ENCODE results near the gene PACSIN2. TPM values are rescaled to one million over a fixed set of nuclear protein-coding genes. Genes with fewer than 3 reads are reported as not detected.

The PACSIN2 gene
- total and polyA plus RNA-seq, 10 of the 15 experiments (the other 5 are each of a cell fraction or from before 2014, with no cell fraction given), result 0.93 to 78.7 (median 46.8) TPM

GRCh38 chr22:42821386-42821785, 193.6 kb downstream of the PACSIN2 start:
- H3K36me3 ChIP-seq (ENCODE audit: control insufficient read depth in 2 of 2, insufficient read depth in 2 of 2, low read length in 1 of 2), result peaks cover 1 to 26% of the 10 kb centered on the region in 2 experiments
- BruUV-seq (replicated peaks), result TSS peak; percentile 41
- in situ Hi-C loops (cut with MboI), result no loop called here
- FAIRE-seq (no peak), DNase-seq (ENCODE audit: low read depth, low spot score) (no peak), ATAC-seq (no peak)
- H3K4me1 ChIP-seq (ENCODE audit: control insufficient read depth, insufficient read depth, low read length), result no peaks in the 10 kb centered on the region
- H3K9ac ChIP-seq (ENCODE audit: control insufficient read depth, insufficient read depth, low read length), result no peak overlapping the region
- H3K79me2 ChIP-seq (ENCODE audit: control insufficient read depth, insufficient read depth, low read length), result no peaks in the 10 kb centered on the region
- 98% methylated on average over 3 of the region's 3 CpGs for WGBS (ENCODE audit: insufficient coverage, insufficient replicate concordance, low lambda C conversion rate, missing lambda C conversion rate)
- intact Hi-C loops (cut with micrococcal nuclease; ENCODE audit: unreplicated experiment), result no loop called here
- RAD21 ChIA-PET (ENCODE audit: unreplicated experiment), result interaction anchor here (0.7 kb wide), 1 partner anchor 47 kb away, joined by 3 read pairs; no protein-coding TSS in a partner anchor
- no peak overlapping the region for H3K4me3 ChIP-seq
- POLR2A ChIA-PET, result no interaction called here
- CTCF ChIA-PET, result interaction anchor here (0.6 to 2.7 kb wide), 4 partner anchors 158 to 311 kb away, joined by 3 to 18 read pairs (median 8); no protein-coding TSS in a partner anchor
- no peak overlapping the region for H3K27ac ChIP-seq (ENCODE audit: control insufficient read depth, insufficient read depth)
- H2AFZ ChIP-seq (ENCODE audit: control insufficient read depth, low read depth, low read length), result no peak overlapping the region
- SMC1A ChIA-PET (ENCODE audit: uncharacterized antibody, unreplicated experiment), result interaction anchor here (1.0 to 3.4 kb wide), 3 partner anchors 12 to 212 kb away, joined by 3 to 21 read pairs (median 5); no protein-coding TSS in a partner anchor
- H3K27me3 ChIP-seq (replicated peaks in 1 of 2; ENCODE audit: control insufficient read depth in 2 of 2, insufficient read depth in 2 of 2, low read length in 1 of 2), result no peaks in the 10 kb centered on the region
- TF ChIP-seq, protein P1, sequence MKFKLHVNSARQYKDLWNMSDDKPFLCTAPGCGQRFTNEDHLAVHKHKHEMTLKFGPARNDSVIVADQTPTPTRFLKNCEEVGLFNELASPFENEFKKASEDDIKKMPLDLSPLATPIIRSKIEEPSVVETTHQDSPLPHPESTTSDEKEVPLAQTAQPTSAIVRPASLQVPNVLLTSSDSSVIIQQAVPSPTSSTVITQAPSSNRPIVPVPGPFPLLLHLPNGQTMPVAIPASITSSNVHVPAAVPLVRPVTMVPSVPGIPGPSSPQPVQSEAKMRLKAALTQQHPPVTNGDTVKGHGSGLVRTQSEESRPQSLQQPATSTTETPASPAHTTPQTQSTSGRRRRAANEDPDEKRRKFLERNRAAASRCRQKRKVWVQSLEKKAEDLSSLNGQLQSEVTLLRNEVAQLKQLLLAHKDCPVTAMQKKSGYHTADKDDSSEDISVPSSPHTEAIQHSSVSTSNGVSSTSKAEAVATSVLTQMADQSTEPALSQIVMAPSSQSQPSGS (IDR thresholded peaks at IDR 0.05; ENCODE audit: low read length), result no peak
- TF ChIP-seq ELK1 (IDR thresholded peaks at IDR 0.05; ENCODE audit: low read depth, low read length), result no peak
- no peak for TF ChIP-seq BRCA1 (IDR thresholded peaks at IDR 0.05; ENCODE audit: low read depth, low read length)
- no peak for TF ChIP-seq CREM (IDR thresholded peaks at IDR 0.05; ENCODE audit: low read depth)
- TF ChIP-seq, protein P2, sequence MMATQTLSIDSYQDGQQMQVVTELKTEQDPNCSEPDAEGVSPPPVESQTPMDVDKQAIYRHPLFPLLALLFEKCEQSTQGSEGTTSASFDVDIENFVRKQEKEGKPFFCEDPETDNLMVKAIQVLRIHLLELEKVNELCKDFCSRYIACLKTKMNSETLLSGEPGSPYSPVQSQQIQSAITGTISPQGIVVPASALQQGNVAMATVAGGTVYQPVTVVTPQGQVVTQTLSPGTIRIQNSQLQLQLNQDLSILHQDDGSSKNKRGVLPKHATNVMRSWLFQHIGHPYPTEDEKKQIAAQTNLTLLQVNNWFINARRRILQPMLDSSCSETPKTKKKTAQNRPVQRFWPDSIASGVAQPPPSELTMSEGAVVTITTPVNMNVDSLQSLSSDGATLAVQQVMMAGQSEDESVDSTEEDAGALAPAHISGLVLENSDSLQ (IDR thresholded peaks at IDR 0.05), result no peak
- no peak for TF ChIP-seq DPF2 (IDR thresholded peaks at IDR 0.05)
- no peak for TF ChIP-seq BCL11A (IDR thresholded peaks at IDR 0.05; ENCODE audit: low read depth, low read length)
- no peak for TF ChIP-seq CHD1 (IDR thresholded peaks at IDR 0.05; ENCODE audit: low read depth, low read length)
- TF ChIP-seq POLR2AphosphoS5 (IDR thresholded peaks at IDR 0.05; ENCODE audit: low read length), result no peak
- no peak for TF ChIP-seq SUZ12 (IDR thresholded peaks at IDR 0.05; ENCODE audit: unreplicated experiment)
- no peak for TF ChIP-seq CBX5 (IDR thresholded peaks at IDR 0.05; ENCODE audit: low read depth)
- no peak overlapping the region for H3K4me2 ChIP-seq (ENCODE audit: control insufficient read depth, insufficient read depth)
- H3K9me3 ChIP-seq (replicated peaks; ENCODE audit: control insufficient read depth, insufficient read depth, low read length), result no peaks in the 10 kb centered on the region; the same call in 1 of the 3 replicates
- no peaks in the 10 kb centered on the region for H4K20me1 ChIP-seq (ENCODE audit: control insufficient read depth, insufficient read depth)

Measured in GM12878 (cell line).